Ascending aorta (tissue), 2 donors: ENCODE results near the gene OLFML2A. TPM values are rescaled to one million over a fixed set of nuclear protein-coding genes. Genes with fewer than 3 reads are reported as not detected.

ENCODE experiments used
- DNase-seq, 2 donors: peaks; one replicate each; pipeline ENCODE4 v3.0.0-alpha.2; 2019; ENCODE audit warnings: low spot score in 2 of 2
- H3K27ac ChIP-seq, 2 donors: fragments of 200-600 bp; sonication (generic); one replicate each; pipeline ENCODE4 v1.5.1; 2016 to 2017; ENCODE audit warnings: mild to moderate bottlenecking in 1 of 2
- H3K27me3 ChIP-seq: fragments of 200-600 bp; sonication (generic); one replicate; pipeline ENCODE4 v1.5.1; 2017
- H3K36me3 ChIP-seq, 2 donors: fragments of 200-600 bp; sonication (generic); one replicate each; pipeline ENCODE4 v1.5.1; 2016
- H3K4me1 ChIP-seq, 2 donors: fragments of 200-600 bp; sonication (generic); one replicate each; pipeline ENCODE4 v1.5.1; 2016 to 2017; ENCODE audit warnings: mild to moderate bottlenecking in 1 of 2
- H3K4me3 ChIP-seq, 2 donors: fragments of 200-600 bp; sonication (generic); one replicate each; pipeline ENCODE4 v1.5.1; 2016 to 2017; ENCODE audit warnings: mild to moderate bottlenecking in 1 of 2
- H3K9me3 ChIP-seq, 2 donors: fragments of 200-600 bp; sonication (generic); one replicate each; pipeline ENCODE4 v1.5.1; 2016
- CTCF ChIP-seq, 3 experiments: fragments of 200-600 bp in 2 of 3; fragments of 450-650 bp in 1 of 3; sonication (generic) in 2 of 3; IDR thresholded peaks; one replicate each; pipeline ENCODE4 v1.5.1; 2016 to 2019; ENCODE audit warnings: antibody characterized with exemption in 3 of 3, mild to moderate bottlenecking in 1 of 3, moderate library complexity in 1 of 3
- intact Hi-C: fragments of 100-400 bp; cut with DNase I; formaldehyde crosslinking; loops from one replicate; pipeline ENCODE4 v1.15.1; 2023
- total RNA-seq: library from RNA; depleted of rRNA; stranded (reverse); fragments of >200 nt; gene quantifications from one replicate; pipeline ENCODE4 v1.1.0, GENCODE V29; 2016

OLFML2A gene
- total RNA-seq, 1 donor from 2014 or later, result 129 TPM

- peak; percentile 50 to 69 (median 66) for TF ChIP-seq CTCF (IDR thresholded peaks at IDR 0.05)
- peaks cover 0 to 27% of the 10 kb centered on the region in 2 donors for H3K4me1 ChIP-seq
- H3K9me3 ChIP-seq, result no peaks in the 10 kb centered on the region
- no peaks in the 10 kb centered on the region for H3K36me3 ChIP-seq
- no peak overlapping the region for H3K4me3 ChIP-seq
- H3K27ac ChIP-seq, result no peak overlapping the region
- no peak for DNase-seq
- intact Hi-C loops, result loop anchor here (5.0 kb wide), 5 partner anchors 112 to 973 kb away; partner anchors contain the start of genes HSPA5, PBX3 and SCAI
- H3K27me3 ChIP-seq, result peaks cover 16% of the 10 kb centered on the region
Observed at GRCh38 chr9:124774129-124774978, 2.6 kb upstream of the OLFML2A start.

DNA sequence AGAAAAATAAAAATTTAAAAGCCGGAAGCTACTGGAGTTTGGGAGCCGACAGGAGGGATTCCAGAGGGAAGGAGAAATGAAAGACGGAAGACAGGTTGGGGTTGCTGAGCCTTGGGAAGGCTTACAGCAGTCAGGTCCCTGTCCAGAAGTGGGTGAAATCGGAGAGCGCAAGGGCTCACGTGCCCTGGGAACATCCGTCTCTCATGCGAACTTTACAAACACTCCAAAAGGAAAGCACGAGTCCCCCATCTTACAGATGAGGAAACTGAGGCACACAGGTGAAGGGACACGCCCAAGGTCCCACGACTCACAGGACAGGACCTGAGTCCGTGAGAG lies 347 bp upstream of the OLFML2A start:
- peaks cover 0 to 17% of the 10 kb centered on the region in 2 donors for H3K4me1 ChIP-seq
- H3K27me3 ChIP-seq, result peaks cover 8% of the 10 kb centered on the region
- no peak for DNase-seq
- intact Hi-C loops, result loop anchor here (5.0 kb wide), 1 partner anchor 606 kb away; no protein-coding TSS in a partner anchor
- peak overlapping the region; percentile 61 to 67 for H3K4me3 ChIP-seq
- H3K9me3 ChIP-seq, result no peaks in the 10 kb centered on the region
- TF ChIP-seq CTCF (IDR thresholded peaks at IDR 0.05), result no peak
- H3K36me3 ChIP-seq, result no peaks in the 10 kb centered on the region
- H3K27ac ChIP-seq, result no peak overlapping the region

- H3K4me1 ChIP-seq, result peaks cover 0 to 8% of the 10 kb centered on the region in 2 donors
- no peak for TF ChIP-seq CTCF (IDR thresholded peaks at IDR 0.05)
- peaks cover 8% of the 10 kb centered on the region for H3K27me3 ChIP-seq
- DNase-seq, result no peak
- no peaks in the 10 kb centered on the region for H3K36me3 ChIP-seq
- H3K9me3 ChIP-seq, result no peaks in the 10 kb centered on the region
- no peak overlapping the region for H3K27ac ChIP-seq
- intact Hi-C loops, result loop anchor here (5.0 kb wide), 1 partner anchor 604 kb away; no protein-coding TSS in a partner anchor
- H3K4me3 ChIP-seq, result no peak overlapping the region
Observed at GRCh38 chr9:124778575-124779367, 1.8 kb downstream of the OLFML2A start.

DNA sequence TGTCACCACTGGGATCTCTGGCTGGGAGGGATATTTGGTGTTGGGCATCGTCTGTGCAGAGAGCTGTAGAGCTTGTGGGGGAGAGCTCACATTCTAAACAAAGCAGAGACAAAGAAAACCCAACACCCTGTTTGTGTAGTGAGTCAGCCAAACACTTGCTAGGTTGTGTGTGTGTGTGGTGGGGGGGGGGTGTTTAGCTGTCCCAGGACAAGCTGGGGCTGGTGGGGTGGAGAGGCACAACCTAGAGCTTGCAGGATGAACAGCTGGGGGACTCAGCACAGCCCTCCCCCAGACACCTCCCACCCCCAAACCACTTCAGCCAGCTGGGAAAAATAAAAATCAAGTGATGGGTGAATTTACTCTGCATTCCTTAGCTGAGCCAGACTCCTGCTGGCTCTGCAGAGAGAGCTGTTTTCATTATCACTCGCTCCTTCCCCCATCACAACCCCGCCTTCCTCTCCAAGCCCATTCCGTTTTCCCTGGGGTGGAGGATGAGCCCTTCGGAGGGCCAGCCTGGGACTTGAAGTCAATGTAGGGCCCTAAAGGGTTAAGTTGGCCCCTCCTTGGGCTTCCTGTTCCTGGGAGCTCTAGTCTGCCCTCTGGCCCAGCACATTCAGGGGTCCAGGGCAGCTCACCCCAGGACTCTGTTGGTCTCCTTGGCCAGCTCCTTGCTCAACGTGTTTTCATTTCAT lies 2.6 kb downstream of the OLFML2A start:
- intact Hi-C loops, result loop anchor here (5.0 kb wide), 1 partner anchor 603 kb away; no protein-coding TSS in a partner anchor
- Histone ChIP-seq H3K9me3 (no peaks in the 10 kb centered on the region), H3K27me3 (peaks cover 8% of the 10 kb centered on the region), H3K4me1 (peaks cover 0 to 8% of the 10 kb centered on the region in 2 donors), H3K36me3 (no peaks in the 10 kb centered on the region), H3K4me3 (no peak overlapping the region), H3K27ac (no peak overlapping the region)
- no peak for DNase-seq
- no peak for TF ChIP-seq CTCF (IDR thresholded peaks at IDR 0.05)

DNA sequence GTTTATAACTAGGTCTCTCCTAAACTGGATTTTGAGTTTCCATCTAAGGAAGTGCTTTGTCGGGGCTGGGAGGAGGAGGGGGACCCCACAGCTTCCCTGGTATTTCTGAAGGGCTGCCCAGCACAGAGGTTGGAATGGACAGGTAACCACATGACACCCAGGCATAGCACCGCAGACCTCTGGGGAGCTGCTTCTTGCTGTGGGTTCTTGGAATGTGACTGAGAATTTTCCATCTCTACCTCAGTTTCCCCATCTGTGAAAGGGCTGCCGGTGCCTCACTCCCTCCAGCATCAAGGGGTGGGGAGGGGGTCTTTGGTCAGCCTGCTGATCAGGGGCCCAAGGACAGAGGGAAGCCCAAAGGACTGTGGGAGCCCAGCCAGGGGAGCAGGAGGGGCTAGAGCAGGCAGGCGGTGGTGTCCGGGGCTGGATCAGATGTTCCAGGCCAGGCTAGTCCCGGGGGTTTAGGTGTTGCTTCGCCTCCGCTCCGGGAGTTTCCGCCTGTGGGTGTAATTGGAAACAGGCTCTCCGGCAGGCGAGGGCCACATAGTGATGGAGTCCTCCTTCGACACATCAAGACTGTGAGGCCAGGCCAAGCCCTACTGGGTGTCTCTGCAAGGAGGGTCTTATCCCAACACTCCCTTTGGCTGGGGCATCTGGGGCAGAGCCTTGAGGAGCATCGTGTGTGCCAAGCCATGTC lies 3.3 kb downstream of the OLFML2A start:
- H3K9me3 ChIP-seq, result no peaks in the 10 kb centered on the region
- TF ChIP-seq CTCF (IDR thresholded peaks at IDR 0.05), result no peak
- no peak overlapping the region for H3K4me3 ChIP-seq
- peaks cover 0 to 8% of the 10 kb centered on the region in 2 donors for H3K4me1 ChIP-seq
- no peak overlapping the region for H3K27ac ChIP-seq
- H3K36me3 ChIP-seq, result no peaks in the 10 kb centered on the region
- peaks cover 8% of the 10 kb centered on the region for H3K27me3 ChIP-seq
- DNase-seq, result no peak
- intact Hi-C loops, result no loop called here
